Activated CD4-positive, alpha-beta memory T cell treated with anti-CD3 and anti-CD28 coated beads for 36 hours (primary cell): ENCODE data around the gene POLA1. TPM values are rescaled to one million over a fixed set of nuclear protein-coding genes. Genes with fewer than 3 reads are reported as not detected.

Experiments used
- CTCF ChIA-PET: fragments of 350-600 bp; sonication (Branson Sonifier 250); formaldehyde crosslinking; loops from one replicate; lab custom pipeline; 2021; ENCODE audit warnings: antibody characterized with exemption, inconsistent platforms; lab: Charles Lee
- POLR2A ChIA-PET: fragments of 350-600 bp; sonication (Branson Sonifier 250); formaldehyde crosslinking; loops from one replicate; lab custom pipeline; 2021; ENCODE audit warnings: antibody characterized with exemption; lab: Charles Lee
- DNase-seq: peaks from one replicate; pipeline ENCODE4 v3.0.0-alpha.2; 2020
- H3K27ac Mint-ChIP-seq: one replicate; pipeline ENCODE4 v1.8.0; 2021; ENCODE audit warnings: mixed read lengths
- H3K27me3 Mint-ChIP-seq: one replicate; pipeline ENCODE4 v1.8.0; 2021; ENCODE audit warnings: mixed read lengths
- H3K36me3 Mint-ChIP-seq: one replicate; pipeline ENCODE4 v1.8.0; 2021; ENCODE audit warnings: mixed read lengths
- H3K4me1 Mint-ChIP-seq: one replicate; pipeline ENCODE4 v1.8.0; 2021; ENCODE audit warnings: low read depth, mixed read lengths
- H3K4me3 Mint-ChIP-seq: one replicate; pipeline ENCODE4 v1.8.0; 2021; ENCODE audit warnings: mild to moderate bottlenecking, mixed read lengths
- H3K9me3 Mint-ChIP-seq: one replicate; pipeline ENCODE4 v1.8.0; 2021; ENCODE audit warnings: mixed read lengths
- intact Hi-C: fragments of 100-400 bp; cut with micrococcal nuclease; formaldehyde crosslinking; loops from one replicate; pipeline ENCODE4 v1.15.1; 2023
- total RNA-seq, 2 experiments: library from RNA; stranded (reverse); gene quantifications; one replicate each; pipeline ENCODE4 v1.2.3, GENCODE V29; 2021

The POLA1 gene
- total RNA-seq, 2 experiments from 2014 or later, result 40.9 to 41.7 TPM

DNA sequence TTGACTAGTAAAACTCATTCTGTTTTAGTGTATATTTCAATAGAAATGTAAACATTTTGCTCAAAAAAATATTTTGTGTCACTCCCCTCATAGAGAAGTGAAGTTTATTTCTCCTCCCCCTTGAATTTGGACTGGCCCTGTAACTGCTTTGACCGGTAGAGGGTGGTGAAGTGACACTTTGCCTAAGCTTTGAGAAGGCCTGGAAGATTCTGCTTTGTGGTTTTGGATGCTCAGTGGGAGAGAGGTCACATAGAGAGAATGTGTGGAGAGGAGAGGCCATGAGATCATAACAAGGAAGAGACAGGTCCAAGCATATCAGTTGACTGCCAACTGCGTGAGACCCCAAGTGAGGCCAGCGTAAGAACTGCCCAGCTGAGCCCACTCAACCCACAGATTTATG lies 341.2 kb downstream of the POLA1 start:
- no peak for DNase-seq
- H3K4me3 Mint-ChIP-seq, result no peak overlapping the region
- POLR2A ChIA-PET, result no interaction called here
- no peaks in the 10 kb centered on the region for H3K9me3 Mint-ChIP-seq
- no peak overlapping the region for H3K27ac Mint-ChIP-seq
- no peaks in the 10 kb centered on the region for H3K36me3 Mint-ChIP-seq
- intact Hi-C loops, result no loop called here
- no peaks in the 10 kb centered on the region for H3K4me1 Mint-ChIP-seq
- H3K27me3 Mint-ChIP-seq, result no peaks in the 10 kb centered on the region
- CTCF ChIA-PET, result interaction anchor here (1.4 kb wide), 1 partner anchor 13 kb away, joined by 3 read pairs; no protein-coding TSS in a partner anchor

- Mint-ChIP-seq H3K36me3 (no peaks in the 10 kb centered on the region), H3K4me3 (no peak overlapping the region)
These were observed 345.3 kb downstream of the POLA1 start for GRCh38 chrX:25039036-25039435.

DNA sequence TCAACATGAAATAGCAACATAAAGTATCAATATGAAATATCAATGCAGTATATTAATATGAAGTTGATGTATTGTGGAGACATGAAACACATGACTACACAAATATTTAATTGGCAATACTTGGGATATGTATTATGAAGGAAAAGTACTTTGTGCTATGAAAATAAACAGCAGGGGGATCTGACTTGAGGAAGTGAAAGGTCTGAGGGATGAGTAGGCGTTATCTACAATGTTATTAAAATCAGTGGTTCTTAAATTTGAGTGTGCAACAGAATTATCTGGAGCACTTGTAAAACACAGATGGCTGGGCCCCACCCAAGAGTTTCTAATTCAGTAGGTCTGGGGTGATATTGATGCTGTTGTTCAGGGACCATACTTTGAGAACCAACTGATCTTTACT lies 349.5 kb downstream of the POLA1 start:
- Mint-ChIP-seq H3K27me3 (no peaks in the 10 kb centered on the region), H3K9me3 (no peaks in the 10 kb centered on the region), H3K4me3 (no peak overlapping the region), H3K27ac (no peak overlapping the region), H3K36me3 (no peaks in the 10 kb centered on the region), H3K4me1 (no peaks in the 10 kb centered on the region)
- intact Hi-C loops, result no loop called here
- CTCF ChIA-PET, result no interaction called here
- DNase-seq, result no peak
- POLR2A ChIA-PET, result interaction anchor here (0.6 kb wide), 1 partner anchor 169 kb away, joined by 4 read pairs; no protein-coding TSS in a partner anchor

More at GRCh38 chrX:25039036-25039435, 345.3 kb downstream of the POLA1 start:
- intact Hi-C loops, result no loop called here
- POLR2A ChIA-PET, result no interaction called here
- Mint-ChIP-seq H3K9me3 (no peaks in the 10 kb centered on the region), H3K27me3 (no peaks in the 10 kb centered on the region), H3K4me1 (no peaks in the 10 kb centered on the region), H3K27ac (no peak overlapping the region)
- CTCF ChIA-PET, result no interaction called here
- DNase-seq, result no peak

Other genes with a start within 250 kb of the POLA1 start
- 10 to 100 TPM; 39.8 to 41.3 TPM for gene PDK3, start 228.6 kb upstream of the POLA1 start, total RNA-seq
- under 1 TPM; 0.14 to 0.24 TPM for gene PCYT1B, start 46.6 kb upstream of the POLA1 start, total RNA-seq